Lower leg skin (tissue), 4 donors: ENCODE results near the gene IAPP. TPM values are rescaled to one million over a fixed set of nuclear protein-coding genes. Genes with fewer than 3 reads are reported as not detected.

Source experiments
- DNase-seq, 2 donors: peaks; one replicate each; pipeline ENCODE4 v3.0.0-alpha.2; 2019; ENCODE audit warnings: low spot score in 2 of 2
- H3K4me3 ChIP-seq: fragments of 200-600 bp; sonication (generic); 2 replicates; pipeline ENCODE4 v1.5.1; 2017; ENCODE audit warnings: mild to moderate bottlenecking, low read depth; ENCODE audit not compliant: poor library complexity, severe bottlenecking
- CTCF ChIP-seq, 3 donors: fragments of 450-650 bp; IDR thresholded peaks; one replicate each; pipeline ENCODE4 v1.5.1; 2016; ENCODE audit warnings: antibody characterized with exemption in 3 of 3, mild to moderate bottlenecking in 3 of 3, moderate library complexity in 2 of 3
- POLR2A ChIP-seq, 2 donors: fragments of 450-650 bp; IDR thresholded peaks; one replicate each; pipeline ENCODE4 v1.6.1; 2016 to 2017; ENCODE audit warnings: antibody characterized with exemption in 2 of 2, mild to moderate bottlenecking in 1 of 2, moderate library complexity in 1 of 2
- WGBS, 2 donors: methylation state at CpG; one replicate each; pipeline ENCODE4 v1.1.5; 2018; 5-methylcytosine and 5-hydroxymethylcytosine counted together
- intact Hi-C: fragments of 100-400 bp; cut with DNase I; formaldehyde crosslinking; loops from one replicate; pipeline ENCODE4 v1.15.0; 2023; ENCODE audit warnings: low total_unique reads
- total RNA-seq, 4 donors: library from RNA; depleted of rRNA; stranded (reverse); fragments of >200 nt; gene quantifications; one replicate each; pipeline ENCODE4 v1.1.0, GENCODE V29; 2016

Gene IAPP
- not detected for total RNA-seq

- intact Hi-C loops, result no loop called here
- TF ChIP-seq POLR2A (IDR thresholded peaks at IDR 0.05) (no peak), CTCF (IDR thresholded peaks at IDR 0.05) (no peak)
- WGBS, 2 donors, result 62 to 83% methylated on average over 2 of the region's 2 CpGs
- DNase-seq, result no peak
- H3K4me3 ChIP-seq, result no peak within 1 kb of the TSS
These were observed at the start of gene IAPP for GRCh38 chr12:21372602-21373001. Gene IAPP, plus strand, starts transcription at chr12:21372902. Its CDS starts 450 bp downstream, at chr12:21373352.

GRCh38 chr12:21323736-21324135, 49.0 kb upstream of the IAPP start:
- intact Hi-C loops, result no loop called here
- WGBS, 2 donors, result 40 to 48% methylated on average over 2 of the region's 2 CpGs
- TF ChIP-seq POLR2A (IDR thresholded peaks at IDR 0.05) (no peak), CTCF (IDR thresholded peaks at IDR 0.05) (no peak)
- no peak overlapping the region for H3K4me3 ChIP-seq
- DNase-seq, result no peak

- intact Hi-C loops, result no loop called here
- TF ChIP-seq POLR2A (IDR thresholded peaks at IDR 0.05), result no peak
- TF ChIP-seq CTCF (IDR thresholded peaks at IDR 0.05), result no peak
These were observed 48.2 kb upstream of the IAPP start for GRCh38 chr12:21324551-21324950.

GRCh38 chr12:21328578-21328977, 44.1 kb upstream of the IAPP start:
- no peak overlapping the region for H3K4me3 ChIP-seq
- no peak for TF ChIP-seq CTCF (IDR thresholded peaks at IDR 0.05)
- TF ChIP-seq POLR2A (IDR thresholded peaks at IDR 0.05), result no peak
- no peak for DNase-seq
- intact Hi-C loops, result no loop called here

More at GRCh38 chr12:21324551-21324950, 48.2 kb upstream of the IAPP start:
- DNase-seq, result no peak
- 19 to 23% methylated on average over 1 of the region's 1 CpG for WGBS, 2 donors
- no peak overlapping the region for H3K4me3 ChIP-seq

GRCh38 chr12:21330682-21331253, 41.9 kb upstream of the IAPP start:
- TF ChIP-seq CTCF (IDR thresholded peaks at IDR 0.05) (no peak), POLR2A (IDR thresholded peaks at IDR 0.05) (no peak)
- no peak overlapping the region for H3K4me3 ChIP-seq
- intact Hi-C loops, result no loop called here
- DNase-seq, result no peak
- 59 to 68% methylated on average over 1 of the region's 1 CpG for WGBS, 2 donors

- intact Hi-C loops, result no loop called here
- TF ChIP-seq POLR2A (IDR thresholded peaks at IDR 0.05) (no peak), CTCF (IDR thresholded peaks at IDR 0.05) (no peak)
- no peak within 1 kb of the TSS for H3K4me3 ChIP-seq
- DNase-seq, result no peak
- WGBS, 2 donors, result 59 to 68% methylated on average over 3 of the region's 3 CpGs
These were observed 37.9 kb upstream of the IAPP start, which contains the start of gene SLCO1A2 for GRCh38 chr12:21334771-21335325. Gene SLCO1A2, minus strand, starts transcription at chr12:21334917. Its CDS starts 270 bp downstream, at chr12:21334647.
